AG04450 (cell line): ENCODE results near the gene ANAPC7. TPM values are rescaled to one million over a fixed set of nuclear protein-coding genes. Genes with fewer than 3 reads are reported as not detected.
"Not testable (repeated sequence)": the region's sequence is repeated elsewhere in the genome, so short reads cannot be mapped to it uniquely, and the experiment has no call there.

Experiments
- CTCF ChIA-PET: fragments of 300-600, 350-600 bp; formaldehyde crosslinking; extraction: SDS; loops from one replicate; lab custom pipeline; 2022; ENCODE audit warnings: antibody characterized with exemption, inconsistent platforms; lab: Charles Lee
- POLR2A ChIA-PET: fragments of 350-600 bp; formaldehyde crosslinking; extraction: SDS; loops from one replicate; lab custom pipeline; 2021; ENCODE audit warnings: antibody characterized with exemption, inconsistent platforms; lab: Yijun Ruan, JAX
- DNase-seq: peaks from one replicate; pipeline ENCODE4 v3.0.0-alpha.2; 2011; ENCODE audit warnings: low read depth, low spot score
- H3K27ac ChIP-seq: one replicate; pipeline ENCODE4 v1.5.1; 2012; ENCODE audit warnings: low read depth, low read length, control low read depth
- H3K27me3 ChIP-seq: one replicate; pipeline ENCODE4 v1.6.0; 2012; ENCODE audit warnings: low read length; ENCODE audit not compliant: control insufficient read depth, insufficient read depth
- H3K4me3 ChIP-seq: 2 replicates; pipeline ENCODE4 v1.5.1; 2011; ENCODE audit warnings: mild to moderate bottlenecking, low read depth, low read length, control low read depth
- H3K9me3 ChIP-seq: 2 replicates; pipeline ENCODE4 v1.5.1; 2012; ENCODE audit warnings: low read length; ENCODE audit not compliant: control insufficient read depth, insufficient read depth
- polyA plus RNA-seq: library from polyadenylated mRNA; depleted of rRNA; stranded (reverse); fragments of >200 nt; gene quantifications from 2 replicates; pipeline ENCODE4 v1.2.3, GENCODE V29; 2011
- TF ChIP-seq, protein P1 (sequence below): IDR thresholded peaks from 2 replicates; pipeline ENCODE4 v1.5.1; 2011; ENCODE audit warnings: low read depth, low read length, control low read depth, inconsistent platforms

The ANAPC7 gene
- polyA plus RNA-seq, 1 experiment: 58.8 TPM

DNA sequence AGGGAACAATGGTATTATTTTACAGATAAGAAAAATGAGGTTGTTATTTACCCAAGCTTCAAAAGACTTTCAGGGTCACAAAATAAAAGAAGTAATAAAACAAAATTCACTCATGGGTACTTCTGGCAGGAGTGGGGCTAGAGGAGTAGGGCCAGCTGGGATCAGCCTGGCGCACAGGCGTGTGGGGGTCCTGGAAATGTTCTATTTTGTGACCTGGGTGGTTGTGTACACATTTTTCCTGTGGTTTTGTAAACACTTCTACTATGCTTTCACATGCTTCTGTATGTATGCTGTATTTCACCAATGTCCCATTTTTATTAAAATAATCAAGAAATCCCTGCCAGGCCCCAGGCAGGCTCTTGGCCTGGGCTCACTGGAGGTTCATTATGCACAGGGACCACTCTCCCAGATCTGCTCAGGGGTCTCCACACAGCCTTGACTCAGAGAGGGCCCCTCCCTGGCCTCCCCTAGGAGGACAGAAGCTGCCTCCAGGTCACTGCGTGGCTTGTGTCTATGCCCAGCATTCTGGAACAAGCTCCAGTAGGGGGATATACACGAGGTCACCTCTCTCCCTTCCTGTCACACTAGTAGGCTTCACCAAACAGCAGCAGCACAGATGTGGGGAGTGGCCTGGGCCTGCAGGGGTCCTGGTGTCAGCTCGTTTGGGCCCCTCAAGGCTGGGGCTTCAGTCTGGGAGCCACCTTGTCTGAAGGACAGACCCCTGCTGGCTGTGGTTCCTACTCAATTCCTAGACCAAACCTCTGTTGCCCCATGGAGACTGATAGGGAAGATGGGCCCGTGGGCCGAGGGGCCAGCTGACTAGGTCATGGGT, 37.8 kb downstream of the ANAPC7 start:
- DNase-seq: no peak
- CTCF ChIA-PET: no interaction called here

GRCh38 chr12:110361216-110361615, 42.3 kb downstream of the ANAPC7 start:
- Histone ChIP-seq H3K27me3 (no peaks in the 10 kb centered on the region), H3K9me3 (no peaks in the 10 kb centered on the region), H3K27ac (no peak overlapping the region), H3K4me3 (no peak overlapping the region)
- ChIA-PET CTCF (interaction anchor here (0.6 kb wide), 1 partner anchor 27 kb away, joined by 3 read pairs; no protein-coding TSS in a partner anchor), POLR2A (no interaction called here)
- TF ChIP-seq, protein P1, sequence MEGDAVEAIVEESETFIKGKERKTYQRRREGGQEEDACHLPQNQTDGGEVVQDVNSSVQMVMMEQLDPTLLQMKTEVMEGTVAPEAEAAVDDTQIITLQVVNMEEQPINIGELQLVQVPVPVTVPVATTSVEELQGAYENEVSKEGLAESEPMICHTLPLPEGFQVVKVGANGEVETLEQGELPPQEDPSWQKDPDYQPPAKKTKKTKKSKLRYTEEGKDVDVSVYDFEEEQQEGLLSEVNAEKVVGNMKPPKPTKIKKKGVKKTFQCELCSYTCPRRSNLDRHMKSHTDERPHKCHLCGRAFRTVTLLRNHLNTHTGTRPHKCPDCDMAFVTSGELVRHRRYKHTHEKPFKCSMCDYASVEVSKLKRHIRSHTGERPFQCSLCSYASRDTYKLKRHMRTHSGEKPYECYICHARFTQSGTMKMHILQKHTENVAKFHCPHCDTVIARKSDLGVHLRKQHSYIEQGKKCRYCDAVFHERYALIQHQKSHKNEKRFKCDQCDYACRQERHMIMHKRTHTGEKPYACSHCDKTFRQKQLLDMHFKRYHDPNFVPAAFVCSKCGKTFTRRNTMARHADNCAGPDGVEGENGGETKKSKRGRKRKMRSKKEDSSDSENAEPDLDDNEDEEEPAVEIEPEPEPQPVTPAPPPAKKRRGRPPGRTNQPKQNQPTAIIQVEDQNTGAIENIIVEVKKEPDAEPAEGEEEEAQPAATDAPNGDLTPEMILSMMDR: no peak
- no peak for DNase-seq

More for the DNA sequence above, 37.8 kb downstream of the ANAPC7 start:
- POLR2A ChIA-PET: interaction anchor here (0.8 kb wide), 1 partner anchor 13 kb away, joined by 3 read pairs; no protein-coding TSS in a partner anchor
- H3K4me3 ChIP-seq: no peak overlapping the region
- TF ChIP-seq, protein P1: no peak
- H3K9me3 ChIP-seq: no peaks in the 10 kb centered on the region
- H3K27ac ChIP-seq: no peak overlapping the region
- no peaks in the 10 kb centered on the region for H3K27me3 ChIP-seq

GRCh38 chr12:110358384-110359097, 45.0 kb downstream of the ANAPC7 start:
- POLR2A ChIA-PET, H3K27me3 ChIP-seq, H3K9me3 ChIP-seq, H3K27ac ChIP-seq, DNase-seq, H3K4me3 ChIP-seq: not testable (repeated sequence)
- TF ChIP-seq, protein P1: peak; percentile 49
- CTCF ChIA-PET: interaction anchor here (0.5 to 2.8 kb wide), 10 partner anchors 9 to 467 kb away, joined by 3 to 11 read pairs (median 4); no protein-coding TSS in a partner anchor

DNA sequence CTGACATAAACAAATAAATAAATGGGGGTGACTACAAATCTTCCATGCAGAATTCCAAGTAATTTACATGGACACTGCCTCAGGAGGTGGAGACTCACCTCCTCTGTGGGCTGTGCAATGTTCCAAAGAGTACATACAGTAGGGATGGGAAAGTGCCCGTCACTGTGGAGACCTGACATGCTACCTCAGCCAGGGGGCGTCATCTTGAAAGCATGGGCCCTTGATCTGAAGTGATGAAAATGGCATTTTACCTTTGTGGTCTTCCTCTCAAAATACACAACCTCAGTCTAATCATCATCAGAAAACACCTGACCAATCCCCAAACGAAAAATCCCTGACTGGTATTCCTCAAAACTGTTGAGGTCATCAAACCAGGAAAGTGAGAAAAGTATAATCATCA, 48.4 kb downstream of the ANAPC7 start:
- ChIA-PET POLR2A (no interaction called here), CTCF (interaction anchor here (0.7 kb wide), 1 partner anchor 298 kb away, joined by 3 read pairs; no protein-coding TSS in a partner anchor)

More for the DNA sequence above, 48.4 kb downstream of the ANAPC7 start:
- Histone ChIP-seq H3K27ac (peak overlapping the region; percentile 21), H3K27me3 (no peaks in the 10 kb centered on the region), H3K9me3 (no peaks in the 10 kb centered on the region), H3K4me3 (no peak overlapping the region)
- TF ChIP-seq, protein P1: peak; percentile 27; the same call in 1 of the 2 replicates
- DNase-seq: no peak
